Activated T-cell treated with anti-CD3 and anti-CD28 coated beads for 24 hours (primary cell): ENCODE data around the gene ZC3HAV1.
"Not testable (repeated sequence)": the region's sequence is repeated elsewhere in the genome, so short reads cannot be mapped to it uniquely, and the experiment has no call there.

Experiments used
- DNase-seq: peaks from one replicate; pipeline ENCODE4 v3.0.0-alpha.2; 2020; ENCODE audit warnings: low read depth

ZC3HAV1 gene

DNA sequence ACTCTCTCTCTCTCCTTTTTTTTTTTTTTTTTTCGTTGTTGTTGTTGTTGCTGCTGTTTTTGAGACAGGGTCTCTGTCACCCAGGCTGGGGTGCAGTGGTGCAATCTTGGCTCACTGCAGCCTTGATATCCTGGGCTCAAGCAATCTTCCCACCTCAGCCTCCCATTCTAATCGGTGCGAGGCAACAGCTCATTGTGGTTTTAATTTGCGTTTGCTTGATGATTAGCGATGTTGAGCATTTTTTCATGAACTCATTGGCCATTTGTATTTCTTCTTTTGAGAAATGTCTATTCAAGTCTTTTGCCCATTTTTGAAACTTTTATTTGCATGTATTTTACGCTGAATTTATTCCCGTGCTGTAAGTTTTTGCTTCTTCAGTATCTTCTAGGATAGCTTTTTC lies 60.4 kb downstream of the ZC3HAV1 start:
- no peak for DNase-seq

DNA sequence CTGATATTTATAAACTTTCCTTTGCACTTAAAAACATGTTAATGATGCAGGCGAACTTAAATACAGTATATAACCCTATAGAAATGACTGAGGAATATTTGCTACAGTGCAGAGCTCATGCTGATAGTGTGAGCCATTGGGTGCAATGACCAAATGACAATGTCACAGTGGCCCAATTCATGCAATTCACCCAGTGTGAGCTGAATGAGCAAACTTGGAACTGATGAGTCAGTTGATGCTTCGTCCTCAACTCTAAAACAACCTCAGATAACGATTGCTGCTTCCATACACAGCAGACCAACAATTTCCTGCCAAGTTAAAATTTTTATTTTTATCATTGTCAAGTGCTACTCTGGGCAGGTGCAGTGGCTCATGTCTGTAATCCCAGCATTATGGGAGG lies 61.5 kb downstream of the ZC3HAV1 start:
- no peak for DNase-seq

- no peak for DNase-seq
These were observed 63.4 kb downstream of the ZC3HAV1 start for GRCh38 chr7:139046143-139046542.

GRCh38 chr7:139044813-139045794 lies 64.4 kb downstream of the ZC3HAV1 start:
- DNase-seq: no peak

- DNase-seq: peak; percentile 51
These were observed 65.4 kb downstream of the ZC3HAV1 start for GRCh38 chr7:139043823-139044812.

DNA sequence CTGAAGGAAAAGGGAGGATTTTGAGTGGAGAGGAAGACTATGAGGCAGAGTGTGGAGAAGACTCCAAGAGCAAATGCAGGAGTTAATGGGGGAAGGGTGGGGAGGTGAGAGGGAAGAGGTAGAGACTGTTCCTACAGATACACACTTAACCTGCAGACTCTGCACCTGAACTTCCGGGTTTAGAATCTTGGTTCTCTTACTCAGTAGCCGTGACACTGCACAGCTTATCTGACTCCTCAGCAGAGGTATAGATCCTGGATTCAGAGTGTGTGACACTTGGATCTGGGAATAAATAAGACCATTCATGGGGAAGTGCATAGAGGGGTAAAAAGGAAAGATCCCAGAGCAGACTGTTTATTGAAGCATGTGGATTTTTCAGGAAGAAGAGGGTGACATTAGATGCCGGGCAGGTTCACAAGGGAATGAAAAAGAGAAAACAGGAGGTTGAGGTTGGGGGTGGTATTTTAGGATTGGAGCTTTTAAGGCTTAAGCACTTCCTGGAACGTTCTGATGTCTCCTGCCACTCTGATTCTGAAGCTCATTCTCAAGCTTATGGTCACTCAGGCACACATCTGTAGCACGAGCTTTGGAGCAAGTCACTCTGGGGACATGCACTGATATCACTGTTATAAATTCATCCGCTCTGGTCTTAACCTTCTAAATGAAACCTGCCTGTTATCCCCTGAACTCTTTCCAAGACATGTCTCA lies 68.0 kb downstream of the ZC3HAV1 start:
- no peak for DNase-seq

- no peak for DNase-seq
These were observed 70.8 kb downstream of the ZC3HAV1 start for GRCh38 chr7:139038691-139039090.

DNA sequence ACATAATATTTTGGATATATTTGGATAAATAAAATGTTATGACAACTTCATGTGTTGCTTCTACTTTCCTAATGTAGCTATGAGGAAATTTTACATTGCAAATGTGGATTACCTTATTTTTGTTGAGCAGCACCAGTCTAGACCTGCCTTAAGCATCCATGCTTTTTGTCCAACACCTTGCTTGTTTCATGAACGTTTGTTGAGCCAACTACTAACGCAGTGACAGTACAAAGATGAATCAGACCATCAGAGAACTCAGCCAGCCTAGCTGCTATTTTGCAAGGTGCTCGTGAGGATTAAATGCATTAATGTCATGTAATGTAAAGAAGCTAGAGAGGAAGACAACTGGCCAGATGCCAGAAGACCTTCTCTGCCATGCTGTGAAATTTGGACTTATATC lies 72.6 kb downstream of the ZC3HAV1 start:
- DNase-seq: no peak

DNA sequence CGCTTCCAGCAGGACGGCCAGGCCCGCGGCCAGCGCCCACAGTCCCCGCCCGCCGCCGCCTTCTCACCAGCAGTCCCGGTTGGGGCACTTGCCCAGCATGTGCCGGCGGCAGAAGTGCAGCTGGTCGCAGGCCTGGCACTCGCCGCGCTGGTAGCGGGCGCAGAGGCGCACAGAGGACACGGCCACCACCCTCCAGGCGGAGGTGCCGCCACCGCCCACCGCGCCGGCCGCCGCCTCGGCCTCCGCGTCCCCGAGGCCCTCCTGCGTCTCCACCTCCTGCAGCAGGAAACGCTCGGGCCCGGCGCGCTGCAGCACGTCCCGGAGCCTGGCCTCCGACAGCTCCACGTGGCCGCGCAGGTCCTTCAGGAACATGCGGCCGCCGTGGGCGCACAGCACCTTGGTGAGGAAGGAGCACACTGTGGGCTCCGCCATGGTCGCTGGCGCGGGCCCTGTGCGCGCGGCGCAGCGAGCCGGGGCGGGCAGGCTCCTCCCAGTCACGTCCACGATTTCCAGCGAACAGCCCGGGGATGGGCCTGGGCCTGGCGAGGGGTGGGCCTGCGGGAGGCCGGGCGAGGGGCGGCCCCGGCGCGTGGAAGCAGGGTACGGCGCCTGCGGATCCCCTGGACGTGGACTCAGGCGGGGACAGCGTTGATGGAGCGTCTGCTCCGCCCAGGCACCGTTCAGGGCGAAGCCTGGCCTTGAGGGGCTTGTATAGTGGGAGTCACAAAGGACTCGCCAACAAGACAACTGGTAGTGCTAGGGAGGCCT lies 73.8 kb downstream of the ZC3HAV1 start, which contains the start of gene ZC3HAV1L:
ZC3HAV1L (minus strand) TSS at position 457 of the 768 bp plus-strand sequence; CDS start at position 432, 25 bp downstream.
- DNase-seq: peak; percentile 49

GRCh38 chr7:139034855-139035585 lies 74.5 kb downstream of the ZC3HAV1 start:
- DNase-seq: peak; percentile 28

GRCh38 chr7:139034336-139034735 lies 75.2 kb downstream of the ZC3HAV1 start:
- no peak for DNase-seq

GRCh38 chr7:139033346-139034114 lies 76.0 kb downstream of the ZC3HAV1 start:
- DNase-seq: no peak

GRCh38 chr7:139032473-139032872 lies 77.0 kb downstream of the ZC3HAV1 start:
- no peak for DNase-seq

- DNase-seq: no peak
These were observed 80.2 kb downstream of the ZC3HAV1 start for GRCh38 chr7:139029353-139029752.

- no peak for DNase-seq
These were observed 83.0 kb downstream of the ZC3HAV1 start for GRCh38 chr7:139026551-139026950.

- DNase-seq: not testable (repeated sequence)
These were observed 83.7 kb downstream of the ZC3HAV1 start for GRCh38 chr7:139025861-139026260.

GRCh38 chr7:139023076-139023475 lies 86.4 kb downstream of the ZC3HAV1 start:
- no peak for DNase-seq

DNA sequence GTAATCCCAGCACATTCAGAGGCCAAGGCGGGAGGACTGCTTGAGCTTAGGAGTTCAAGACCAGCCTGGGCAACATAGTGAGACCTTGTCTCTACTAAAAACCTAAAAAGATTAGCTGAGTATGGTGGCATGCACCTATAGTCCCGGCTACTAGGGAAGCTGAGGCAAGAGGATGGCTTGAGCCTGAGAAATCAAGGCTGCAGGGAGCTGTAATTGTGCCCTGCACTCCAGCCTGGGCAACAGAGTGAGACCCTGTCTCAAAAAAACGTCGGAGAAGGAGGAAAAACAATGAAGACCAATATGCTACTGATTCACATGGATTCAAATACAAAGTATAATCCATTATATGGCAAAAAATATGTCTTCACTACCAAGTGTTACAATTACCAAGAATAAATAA lies 87.2 kb downstream of the ZC3HAV1 start:
- DNase-seq: no peak

GRCh38 chr7:139018910-139019309 lies 90.6 kb downstream of the ZC3HAV1 start:
- no peak for DNase-seq
